Adrenal gland (tissue), 5 donors: ENCODE results near the gene ADM5.

Experiments
- POLR2A ChIP-seq, 2 donors: fragments of 450-650 bp; IDR thresholded peaks; one replicate each; pipeline ENCODE4 v1.6.1; 2017; ENCODE audit warnings: antibody characterized with exemption in 2 of 2, mild to moderate bottlenecking in 2 of 2, moderate library complexity in 1 of 2
- TF ChIP-seq, protein P1 (sequence below), 6 experiments: fragments of 450-650 bp in 4 of 6; fragments of 200-600 bp in 2 of 6; sonication (generic) in 1 of 6; IDR thresholded peaks; 1 replicate in 5 of 6; 2 replicates in 1 of 6; pipeline versions ENCODE4 v1.5.1 to v1.8.0; 2016 to 2021; ENCODE audit warnings: antibody characterized with exemption in 6 of 6, mild to moderate bottlenecking in 2 of 6, moderate library complexity in 1 of 6
- donor health status: DM: no; HTN: no; CAD: no.

DNA sequence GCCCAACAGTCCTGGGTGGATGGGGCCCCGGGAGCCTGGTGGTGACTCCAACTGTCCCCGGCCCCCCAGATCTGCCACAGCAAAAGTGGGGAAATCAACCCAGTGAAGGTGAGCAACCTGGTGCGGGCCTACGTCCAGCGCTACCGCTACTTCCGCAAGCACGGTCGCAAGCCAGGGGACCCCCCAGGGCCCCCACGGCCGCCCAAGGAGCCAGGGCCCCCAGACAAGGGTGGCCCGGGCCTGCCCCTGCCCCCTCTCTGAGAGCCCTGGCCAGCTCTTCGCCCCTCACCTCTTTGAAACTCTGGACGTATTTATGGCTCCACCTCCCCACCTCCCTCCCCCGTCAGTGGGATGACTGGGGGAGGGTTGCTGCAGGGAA, 31.3 kb upstream of the ADM5 start:
- TF ChIP-seq POLR2A (IDR thresholded peaks at IDR 0.05) = no peak
- TF ChIP-seq, protein P1, sequence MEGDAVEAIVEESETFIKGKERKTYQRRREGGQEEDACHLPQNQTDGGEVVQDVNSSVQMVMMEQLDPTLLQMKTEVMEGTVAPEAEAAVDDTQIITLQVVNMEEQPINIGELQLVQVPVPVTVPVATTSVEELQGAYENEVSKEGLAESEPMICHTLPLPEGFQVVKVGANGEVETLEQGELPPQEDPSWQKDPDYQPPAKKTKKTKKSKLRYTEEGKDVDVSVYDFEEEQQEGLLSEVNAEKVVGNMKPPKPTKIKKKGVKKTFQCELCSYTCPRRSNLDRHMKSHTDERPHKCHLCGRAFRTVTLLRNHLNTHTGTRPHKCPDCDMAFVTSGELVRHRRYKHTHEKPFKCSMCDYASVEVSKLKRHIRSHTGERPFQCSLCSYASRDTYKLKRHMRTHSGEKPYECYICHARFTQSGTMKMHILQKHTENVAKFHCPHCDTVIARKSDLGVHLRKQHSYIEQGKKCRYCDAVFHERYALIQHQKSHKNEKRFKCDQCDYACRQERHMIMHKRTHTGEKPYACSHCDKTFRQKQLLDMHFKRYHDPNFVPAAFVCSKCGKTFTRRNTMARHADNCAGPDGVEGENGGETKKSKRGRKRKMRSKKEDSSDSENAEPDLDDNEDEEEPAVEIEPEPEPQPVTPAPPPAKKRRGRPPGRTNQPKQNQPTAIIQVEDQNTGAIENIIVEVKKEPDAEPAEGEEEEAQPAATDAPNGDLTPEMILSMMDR (IDR thresholded peaks at IDR 0.05) = no peak
